ENCODE measurements around the gene MPG. TPM values are rescaled to one million over a fixed set of nuclear protein-coding genes. Genes with fewer than 3 reads are reported as not detected.
"Not testable (repeated sequence)": the region's sequence is repeated elsewhere in the genome, so short reads cannot be mapped to it uniquely, and the experiment has no call there.

The MPG gene
- total RNA-seq, 4 donors from 2014 or later = 46.8 to 94.4 (median 70.9) TPM

- Histone ChIP-seq H3K4me1 (no peaks in the 10 kb centered on the region), H3K27me3 (no peaks in the 10 kb centered on the region), H3K36me3 (no peaks in the 10 kb centered on the region), H3K27ac (no peak overlapping the region), H3K4me3 (no peak overlapping the region), H3K9me3 (no peaks in the 10 kb centered on the region)
- WGBS = 79% methylated on average over 5 of the region's 17 CpGs
- no peak for TF ChIP-seq EP300 (IDR thresholded peaks at IDR 0.05)
- TF ChIP-seq POLR2AphosphoS5 (IDR thresholded peaks at IDR 0.05) = no peak
- no peak for TF ChIP-seq POLR2A (IDR thresholded peaks at IDR 0.05)
- TF ChIP-seq CTCF (IDR thresholded peaks at IDR 0.05) = no peak
- DNase-seq (ENCODE audit: low spot score in 2 of 2) = no peak
Measured at GRCh38 chr16:35011-35677, 42.9 kb upstream of the MPG start.

GRCh38 chr16:35678-36305, 42.2 kb upstream of the MPG start:
- DNase-seq (ENCODE audit: low spot score in 2 of 2) = no peak
- Histone ChIP-seq H3K4me3 (no peak overlapping the region), H3K9me3 (no peaks in the 10 kb centered on the region), H3K27me3 (no peaks in the 10 kb centered on the region), H3K4me1 (no peaks in the 10 kb centered on the region), H3K27ac (no peak overlapping the region), H3K36me3 (no peaks in the 10 kb centered on the region)
- WGBS = 85% methylated on average over 9 of the region's 11 CpGs
- TF ChIP-seq CTCF (IDR thresholded peaks at IDR 0.05) (no peak), POLR2AphosphoS5 (IDR thresholded peaks at IDR 0.05) (no peak), POLR2A (IDR thresholded peaks at IDR 0.05) (no peak), EP300 (IDR thresholded peaks at IDR 0.05) (no peak)

DNA sequence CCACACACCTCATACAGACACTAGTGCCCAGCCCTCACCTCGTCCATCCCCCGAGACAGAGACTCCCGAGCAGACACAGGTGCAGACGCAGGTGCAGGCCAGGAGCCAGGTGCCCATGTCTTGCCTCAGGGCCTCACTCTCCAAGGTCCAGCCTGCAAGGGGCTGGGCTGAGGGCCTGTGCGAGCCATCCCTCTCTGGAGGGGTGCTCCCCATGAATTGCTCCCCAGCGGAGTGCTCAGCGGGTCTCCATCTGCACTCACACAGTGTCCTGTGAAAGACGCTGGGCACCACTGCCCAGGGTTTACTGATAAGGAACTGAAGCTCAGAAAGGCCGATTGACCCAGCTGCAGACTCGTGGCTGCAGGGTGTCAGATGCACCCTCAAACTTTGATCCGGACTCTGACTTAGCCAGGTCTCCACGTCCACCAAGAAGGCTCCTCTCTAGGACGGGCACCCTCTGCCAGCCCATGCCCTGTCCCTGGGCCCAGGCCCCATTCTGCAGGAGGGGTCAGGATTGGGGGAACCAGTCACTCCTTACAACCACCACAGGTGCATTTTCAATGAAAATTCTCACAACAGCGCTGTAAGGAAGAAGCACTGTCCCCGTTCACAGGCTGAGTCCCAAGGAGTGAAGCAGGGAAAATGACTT, 41.6 kb upstream of the MPG start:
- TF ChIP-seq POLR2A (IDR thresholded peaks at IDR 0.05) (no peak), POLR2AphosphoS5 (IDR thresholded peaks at IDR 0.05) (no peak), CTCF (IDR thresholded peaks at IDR 0.05) (no peak), EP300 (IDR thresholded peaks at IDR 0.05) (no peak)

DNA sequence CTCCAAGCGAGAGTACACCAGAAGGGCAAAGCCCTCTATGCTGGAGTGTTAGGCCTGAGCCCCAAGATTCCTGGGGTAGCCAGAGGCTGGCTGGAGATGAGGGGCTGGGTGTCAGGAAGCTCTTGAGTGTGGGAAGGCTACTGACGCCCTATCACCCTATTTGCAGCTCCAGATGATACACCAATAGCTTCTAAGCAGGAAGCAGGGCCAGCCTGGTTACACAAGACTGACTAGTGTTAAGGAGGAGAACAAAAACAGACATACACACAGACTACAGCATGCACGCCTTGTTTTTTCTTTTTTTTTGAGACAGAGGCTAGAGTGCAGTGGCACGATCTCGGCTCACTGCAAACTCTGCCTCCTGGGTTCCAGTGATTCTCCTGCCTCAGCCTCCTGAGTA, 40.5 kb upstream of the MPG start:
- WGBS = 91% methylated on average over 5 of the region's 5 CpGs
- Histone ChIP-seq H3K36me3 (no peaks in the 10 kb centered on the region), H3K4me1 (no peaks in the 10 kb centered on the region), H3K27ac (no peak overlapping the region), H3K9me3 (no peaks in the 10 kb centered on the region), H3K27me3 (no peaks in the 10 kb centered on the region), H3K4me3 (no peak overlapping the region)
- no peak for TF ChIP-seq CTCF (IDR thresholded peaks at IDR 0.05)
- no peak for TF ChIP-seq EP300 (IDR thresholded peaks at IDR 0.05)
- no peak for TF ChIP-seq POLR2A (IDR thresholded peaks at IDR 0.05)
- no peak for TF ChIP-seq POLR2AphosphoS5 (IDR thresholded peaks at IDR 0.05)
- no peak for DNase-seq (ENCODE audit: low spot score in 2 of 2)

More for the DNA sequence above, 41.6 kb upstream of the MPG start:
- H3K27ac ChIP-seq = no peak overlapping the region
- H3K9me3 ChIP-seq = no peaks in the 10 kb centered on the region
- DNase-seq (ENCODE audit: low spot score in 2 of 2) = no peak
- no peaks in the 10 kb centered on the region for H3K4me1 ChIP-seq
- 68% methylated on average over 4 of the region's 15 CpGs for WGBS
- no peak overlapping the region for H3K4me3 ChIP-seq
- no peaks in the 10 kb centered on the region for H3K36me3 ChIP-seq
- no peaks in the 10 kb centered on the region for H3K27me3 ChIP-seq

DNA sequence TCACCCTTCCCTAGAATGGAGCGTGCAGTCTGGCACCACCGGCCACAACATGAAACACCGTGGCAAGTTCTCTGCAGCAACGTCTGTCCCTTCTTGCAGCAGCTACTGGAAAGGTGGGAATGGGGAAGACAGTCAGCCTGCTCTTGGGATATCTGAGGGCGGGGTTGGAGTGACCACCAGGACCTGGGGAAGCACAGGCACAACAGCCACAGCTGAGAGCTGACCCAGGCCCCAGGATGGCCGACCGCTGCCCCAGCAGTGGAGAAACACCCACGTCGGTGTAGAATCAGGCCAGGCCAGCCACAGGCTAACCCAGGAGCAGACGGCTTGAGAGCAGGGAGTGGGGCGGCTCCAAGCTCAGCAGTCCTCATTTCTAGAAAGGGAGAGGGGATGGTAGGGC, 39.8 kb upstream of the MPG start:
- not testable (repeated sequence) for H3K36me3 ChIP-seq; H3K4me3 ChIP-seq; H3K27me3 ChIP-seq; H3K4me1 ChIP-seq; H3K9me3 ChIP-seq; DNase-seq (ENCODE audit: low spot score in 2 of 2); H3K27ac ChIP-seq
- 95% methylated on average over 8 of the region's 11 CpGs for WGBS
